AG09319 (cell line): ENCODE data around the gene RIMBP3C.
"Not testable (repeated sequence)": the region's sequence is repeated elsewhere in the genome, so short reads cannot be mapped to it uniquely, and the experiment has no call there.

Experiments used
- DNase-seq: peaks from one replicate; pipeline ENCODE4 v3.0.0-alpha.2; 2010; ENCODE audit warnings: low read depth; ENCODE audit errors: extremely low read depth
- CTCF ChIP-seq: IDR thresholded peaks from 2 replicates; pipeline ENCODE4 v1.5.1; 2011; ENCODE audit warnings: low read depth, mild to moderate bottlenecking, inconsistent platforms, low read length, moderate library complexity

Gene RIMBP3C

GRCh38 chr22:21579474-21579851 lies 28.2 kb upstream of the RIMBP3C start:
- no peak for TF ChIP-seq CTCF
- no peak for DNase-seq

DNA sequence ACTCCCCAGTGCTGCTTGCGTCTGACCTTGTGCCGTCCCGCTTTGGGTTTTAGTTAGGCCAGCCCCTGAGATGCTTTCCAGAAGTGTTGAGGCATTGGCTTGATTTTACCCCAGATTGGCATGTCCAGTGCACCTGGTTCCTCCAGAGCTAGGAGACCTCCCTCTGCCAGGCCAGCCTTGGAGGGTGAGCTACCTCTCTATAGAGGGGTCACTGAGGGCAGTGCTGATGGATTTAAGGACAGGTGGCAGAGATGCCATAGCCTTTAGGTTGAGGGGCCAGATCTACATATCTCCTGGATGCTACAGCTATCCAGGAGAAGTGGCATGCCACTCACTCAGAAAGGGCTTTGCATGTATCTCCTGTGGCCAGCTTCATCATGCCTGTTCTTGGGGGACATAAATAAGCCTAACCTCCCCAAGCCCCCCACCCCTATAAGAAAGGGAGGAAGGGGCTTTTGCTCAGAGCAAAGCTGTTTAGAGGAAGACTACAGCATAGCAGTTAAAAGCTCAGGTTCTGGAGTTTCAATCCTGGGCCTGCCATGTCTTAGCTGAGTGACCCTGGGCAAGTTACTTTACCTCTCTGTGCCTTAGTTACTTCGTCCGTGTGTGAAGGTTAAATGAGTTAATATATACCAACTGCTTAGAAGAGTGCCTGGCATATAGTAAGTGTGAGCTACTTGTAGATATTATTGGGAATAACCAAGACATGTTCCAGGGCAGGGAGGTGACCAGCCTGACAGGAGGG lies 22.7 kb upstream of the RIMBP3C start:
- DNase-seq = no peak
- no peak for TF ChIP-seq CTCF

DNA sequence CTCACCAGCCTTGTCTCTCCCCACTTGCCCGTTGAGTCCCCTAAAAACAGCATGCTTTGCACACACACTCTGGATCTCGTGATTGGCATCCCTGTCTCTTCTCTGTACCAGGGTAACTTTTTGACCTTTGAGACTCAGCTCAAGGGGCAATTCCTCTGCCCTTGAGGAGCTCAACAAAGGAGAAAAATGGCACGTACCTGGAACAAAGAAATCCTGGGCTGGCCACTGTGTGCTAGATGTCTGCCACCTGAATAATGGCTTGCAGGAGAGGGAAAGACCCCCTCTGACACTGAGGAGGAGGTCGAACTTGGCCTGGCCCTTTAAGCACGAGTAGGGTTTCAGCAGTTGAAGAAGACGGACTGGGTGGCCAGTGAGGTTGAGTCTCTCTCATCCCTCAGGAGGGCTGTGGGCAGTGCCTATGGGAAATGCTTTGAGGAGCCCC lies 22.1 kb upstream of the RIMBP3C start:
- TF ChIP-seq CTCF = no peak

GRCh38 chr22:21571679-21572078 lies 20.4 kb upstream of the RIMBP3C start:
- no peak for DNase-seq
- TF ChIP-seq CTCF = no peak

More for the DNA sequence above, 22.1 kb upstream of the RIMBP3C start:
- DNase-seq = no peak

DNA sequence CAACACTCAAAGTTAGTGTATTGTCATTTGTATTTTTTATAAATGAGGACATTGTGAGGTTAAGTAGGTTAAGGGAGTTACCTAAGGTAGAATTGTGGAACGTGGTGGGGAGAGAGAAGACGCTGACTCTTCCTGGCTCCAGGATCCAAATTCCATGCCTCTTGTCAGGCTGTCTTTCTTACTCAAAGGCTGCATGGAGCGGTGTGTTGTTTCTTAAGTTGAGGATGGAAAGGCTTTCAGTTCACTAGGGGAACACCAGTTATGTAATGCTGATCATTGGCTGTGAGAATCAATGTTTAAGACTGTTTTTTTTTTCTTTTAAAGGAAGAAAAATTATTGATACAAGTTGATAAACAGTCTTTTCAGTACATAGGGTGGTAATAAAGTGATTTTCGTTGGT lies 19.1 kb upstream of the RIMBP3C start:
- DNase-seq = no peak
- TF ChIP-seq CTCF = no peak

GRCh38 chr22:21569459-21570170 lies 18.4 kb upstream of the RIMBP3C start:
- TF ChIP-seq CTCF = no peak
- DNase-seq = no peak

GRCh38 chr22:21569076-21569427 lies 17.8 kb upstream of the RIMBP3C start:
- DNase-seq = not testable (repeated sequence)
